Hepatic stellate cell (primary cell): ENCODE data around the gene OS9.
A peak's percentile ranks its signal among the peaks of the same experiment; 100 is the strongest.

Source experiments
- DNase-seq: peaks from one replicate; pipeline ENCODE4 v3.0.0; 2011; ENCODE audit warnings: low spot score

OS9 gene

DNA sequence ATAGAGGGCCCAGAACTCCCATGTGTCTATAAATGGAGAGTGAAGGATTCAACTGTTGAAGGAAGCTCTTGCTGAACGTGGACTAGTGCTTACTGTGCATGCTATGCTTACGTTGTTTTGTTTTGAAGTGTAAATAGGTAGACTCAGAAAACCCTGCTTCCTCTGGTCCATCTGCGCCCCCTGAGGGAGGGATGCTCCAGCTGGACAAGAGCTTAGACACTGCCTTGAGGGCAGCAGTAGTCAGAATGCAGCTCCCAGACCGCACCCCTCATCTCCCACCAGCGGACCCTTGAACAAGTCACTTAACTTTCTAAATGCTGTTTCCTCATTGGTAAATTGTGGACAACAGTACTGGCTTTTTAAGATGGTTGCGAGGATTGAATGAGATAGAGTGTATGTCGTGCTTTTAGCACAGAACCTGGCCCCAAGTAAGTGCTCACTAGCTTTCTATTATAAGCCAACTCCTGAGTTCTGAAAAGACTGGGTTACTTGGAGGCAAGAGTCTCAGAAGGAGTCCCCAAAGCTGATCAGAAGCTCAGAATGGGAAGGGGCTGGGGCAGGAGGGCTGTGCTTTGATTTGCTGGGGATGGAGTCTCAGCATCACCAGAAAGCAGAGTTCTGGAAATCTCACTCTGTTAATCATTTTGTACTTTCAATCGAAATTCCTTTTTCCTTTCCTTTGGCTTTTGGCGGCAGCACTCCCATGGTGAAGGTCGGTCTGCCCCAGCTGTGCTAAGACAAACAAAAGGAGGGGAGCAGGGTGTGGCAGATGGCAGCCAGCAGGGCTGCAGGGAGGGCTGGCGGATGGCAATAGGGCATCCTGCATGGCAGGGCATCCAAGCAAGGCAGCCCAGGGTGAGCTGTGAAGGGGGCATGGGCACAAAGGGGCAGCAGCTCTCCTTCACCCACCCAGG lies 29.0 kb downstream of the OS9 start:
- no peak for DNase-seq

DNA sequence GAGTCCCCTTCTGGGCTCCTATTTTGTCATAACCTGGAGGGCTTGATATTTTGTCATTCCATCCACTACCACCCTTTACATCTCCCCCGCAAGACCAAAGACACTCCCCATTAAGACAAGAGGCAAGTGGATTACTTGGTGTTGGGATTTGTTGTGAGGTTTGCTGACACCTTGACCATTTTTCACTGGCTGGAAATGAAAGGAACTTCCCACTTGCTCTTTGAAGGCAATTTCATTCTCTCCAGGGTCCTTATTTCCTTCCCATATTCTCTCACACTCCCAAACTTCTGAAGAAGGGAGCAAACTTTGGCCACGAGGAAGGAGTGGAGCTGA lies 29.7 kb downstream of the OS9 start:
- DNase-seq, result no peak

DNA sequence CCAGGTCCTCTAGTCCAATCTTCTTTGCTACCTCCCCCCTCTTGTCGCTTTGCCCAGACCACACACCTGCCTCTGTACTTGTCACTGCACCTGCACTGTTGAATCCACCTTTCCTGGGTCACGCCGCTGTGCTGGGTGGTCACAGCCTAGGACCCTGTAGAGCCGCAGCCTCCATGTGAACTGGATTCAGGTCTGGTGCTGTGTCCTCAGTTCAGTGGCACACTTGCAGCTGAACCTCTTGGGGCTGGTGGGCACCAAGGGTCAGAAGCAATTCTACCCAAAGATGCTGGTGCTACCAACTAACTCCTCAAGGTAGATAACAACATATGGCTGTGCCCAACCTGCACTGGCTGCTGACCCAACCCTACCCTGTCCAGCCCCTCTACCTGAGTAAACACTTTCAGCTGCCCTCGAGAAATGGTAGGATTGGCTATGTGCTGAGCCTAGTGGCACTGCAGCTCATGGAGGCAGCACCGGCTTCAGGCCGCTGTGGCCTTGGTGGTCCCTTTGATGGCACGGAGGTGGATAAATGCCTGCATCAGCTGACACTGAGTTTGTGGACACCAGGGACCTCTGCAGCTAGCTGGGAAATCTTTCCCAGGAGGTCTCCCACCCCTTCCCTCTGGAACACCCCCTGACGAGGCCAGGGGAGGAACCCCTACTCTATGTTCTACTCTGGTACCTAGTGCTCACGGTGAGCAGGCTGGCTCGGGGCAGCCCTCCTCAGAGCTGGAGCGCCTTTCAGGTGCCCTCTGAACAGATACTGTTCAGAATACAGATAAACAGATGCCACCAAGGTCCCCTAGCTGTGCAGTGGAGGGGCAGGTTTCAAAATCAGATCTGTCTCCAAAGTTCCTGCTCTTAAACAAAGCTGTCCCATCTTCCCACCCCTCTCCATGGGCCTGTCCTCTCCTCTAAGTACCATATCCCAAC lies 30.3 kb downstream of the OS9 start:
- no peak for DNase-seq

DNA sequence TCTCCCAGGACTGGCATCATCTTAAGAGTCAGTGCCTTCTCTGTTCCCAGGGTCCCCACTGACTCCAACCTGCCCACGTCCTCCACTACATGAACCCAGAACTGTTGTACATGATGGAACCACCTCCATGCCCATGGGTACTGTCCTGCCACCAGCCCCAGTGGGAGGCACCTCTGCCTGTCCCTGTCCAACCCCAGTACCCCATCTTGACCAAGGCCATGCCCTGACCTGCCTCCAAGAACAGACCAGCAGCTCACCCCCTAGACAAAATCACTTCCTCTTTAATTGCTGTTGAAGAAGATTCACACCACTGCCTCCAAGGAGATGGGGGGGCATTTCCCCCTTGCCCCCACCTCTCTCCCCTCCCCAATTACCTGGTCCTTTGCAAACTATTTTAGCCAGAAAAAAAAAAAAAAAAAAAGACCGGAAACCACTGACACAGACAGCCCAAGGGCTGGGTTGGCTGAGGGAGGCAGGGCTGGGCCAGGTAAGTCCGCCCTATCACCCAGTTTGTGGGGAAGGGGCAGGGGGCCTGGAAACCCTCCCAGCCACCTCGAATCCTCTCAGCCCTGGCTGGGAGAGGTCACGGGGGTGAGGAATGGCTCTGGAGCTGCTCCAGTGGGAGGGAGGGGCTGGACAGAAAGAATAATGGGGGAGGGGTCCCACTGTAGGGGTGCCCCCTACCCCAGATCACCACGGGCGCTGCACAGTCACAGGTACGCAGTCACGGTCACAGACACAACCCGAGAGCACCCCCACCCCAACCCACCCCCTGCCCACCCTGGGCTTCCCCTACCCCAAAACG lies 31.2 kb downstream of the OS9 start:
- DNase-seq, result no peak

DNA sequence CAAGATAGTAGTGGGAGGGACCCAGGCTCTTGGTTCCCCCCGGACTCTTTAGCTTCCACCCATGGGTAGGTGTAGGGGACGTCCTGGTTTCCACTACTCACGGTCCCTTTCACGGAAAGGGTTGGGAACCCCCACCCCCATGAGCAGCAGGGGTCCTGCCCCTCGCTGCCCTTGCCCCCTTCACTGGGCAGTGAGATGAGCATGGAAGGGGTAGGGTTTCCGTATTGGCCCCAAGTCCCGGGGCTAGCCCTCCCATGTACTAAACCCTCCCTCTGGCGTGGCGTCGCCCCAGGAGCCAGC lies 31.9 kb downstream of the OS9 start:
- no peak for DNase-seq

DNA sequence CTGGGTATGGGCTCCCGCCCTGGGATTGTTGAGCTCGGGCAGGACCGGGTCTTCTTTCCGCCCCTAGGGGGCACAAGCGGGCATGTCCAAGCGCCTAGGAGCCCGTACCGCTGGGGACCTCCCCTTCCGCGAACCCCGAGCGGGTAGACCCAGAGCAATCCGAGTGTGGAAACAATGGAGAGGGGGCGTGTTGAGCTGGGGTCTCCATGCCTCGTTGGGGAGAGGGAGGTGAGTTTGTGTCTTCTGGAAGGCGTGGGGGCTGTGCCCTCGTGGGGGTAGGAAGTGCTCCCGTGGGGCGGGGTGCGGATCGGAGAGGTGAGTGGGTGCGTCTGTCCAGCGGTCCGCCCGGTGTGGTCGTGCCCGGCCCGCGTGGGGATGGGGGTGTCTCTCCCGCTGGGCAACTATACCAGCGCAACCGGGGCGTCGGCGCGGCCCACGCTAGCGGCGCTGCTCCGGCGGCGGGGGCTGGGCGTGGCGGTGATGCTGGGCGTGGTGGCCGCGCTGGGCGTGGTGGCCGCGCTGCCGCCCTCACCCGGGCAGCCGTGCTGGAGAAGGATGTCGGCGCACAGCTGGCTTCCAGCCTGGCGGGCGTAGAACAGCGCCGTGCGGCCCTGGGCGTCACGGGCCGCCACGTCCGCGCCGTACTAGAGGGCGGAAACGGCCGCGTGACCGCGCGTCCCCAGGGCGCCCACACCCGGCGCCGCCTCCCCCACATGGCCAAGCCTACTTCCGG lies 32.4 kb downstream of the OS9 start:
- peak; percentile 97 for DNase-seq

DNA sequence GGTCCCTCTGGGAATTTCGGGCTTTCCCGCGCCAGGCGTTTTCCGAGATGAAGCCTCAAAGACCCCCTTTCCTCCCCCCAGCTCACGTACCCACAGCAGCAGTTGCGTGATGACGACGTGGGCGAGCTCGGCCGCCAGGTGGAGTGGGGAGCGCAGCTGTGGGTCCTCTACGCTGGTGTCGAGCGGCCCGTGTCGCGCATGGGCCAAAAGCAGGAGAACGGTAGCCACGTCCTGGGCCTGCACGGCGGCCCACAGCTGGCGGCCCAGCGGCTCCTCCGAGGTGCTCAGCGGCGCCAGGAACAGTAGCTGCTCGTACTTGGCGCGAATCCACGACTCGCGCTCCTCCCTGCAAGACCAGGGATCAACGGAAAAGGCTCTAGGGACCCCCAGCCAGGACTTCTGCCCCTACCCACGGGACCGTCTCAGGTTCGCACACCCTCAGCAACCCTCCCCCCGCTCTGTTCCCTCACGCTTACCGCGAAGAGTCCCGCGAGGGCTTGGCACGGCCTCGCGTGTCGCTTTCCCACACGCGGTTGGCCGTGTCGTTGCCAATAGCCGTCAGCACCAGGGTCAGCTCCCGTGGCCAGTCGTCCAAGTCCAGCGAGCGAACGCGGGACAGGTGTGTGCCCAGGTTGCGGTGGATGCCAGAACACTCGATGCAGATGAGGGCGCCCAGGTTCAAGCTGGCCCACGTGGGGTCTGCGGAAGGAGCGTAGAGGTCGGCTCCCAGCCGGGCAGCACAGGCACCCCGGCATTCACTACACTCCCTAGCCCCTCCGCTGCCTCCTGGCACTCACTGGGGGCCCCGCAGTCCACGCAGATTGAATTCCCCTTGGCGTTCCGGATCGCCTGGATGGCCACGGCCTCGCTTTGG lies 33.2 kb downstream of the OS9 start:
- no peak for DNase-seq

DNA sequence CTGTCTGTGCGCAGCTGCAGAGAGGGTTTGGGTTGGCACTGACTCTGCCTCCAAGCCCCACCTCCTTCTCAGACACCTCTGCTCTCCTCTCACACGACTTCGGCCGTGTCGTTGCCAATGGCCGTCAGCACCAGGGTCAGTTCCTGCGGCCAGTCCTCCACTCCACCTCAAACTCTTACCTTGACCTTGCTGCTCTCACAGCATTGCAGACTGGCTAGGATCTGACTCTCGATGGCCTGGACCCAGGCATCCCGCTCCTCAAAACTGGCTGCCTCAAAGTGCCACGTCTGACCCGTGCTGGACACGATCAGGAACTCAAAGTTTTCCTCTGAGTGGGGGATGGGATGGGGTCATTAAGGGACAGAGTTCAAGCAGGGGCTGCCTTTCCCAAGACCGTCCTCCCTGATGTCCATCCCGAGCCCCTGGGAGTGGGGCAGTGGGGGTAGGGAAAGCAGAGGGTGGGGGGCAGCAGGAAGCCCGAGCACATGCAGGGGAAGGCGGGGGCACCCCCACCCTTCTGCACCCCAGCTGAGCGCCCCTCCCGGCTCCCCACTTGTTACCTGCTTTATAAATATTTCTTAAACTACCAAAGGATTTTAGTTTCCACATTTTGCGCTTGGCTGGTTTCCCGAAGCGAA lies 33.9 kb downstream of the OS9 start:
- DNase-seq, result no peak

DNA sequence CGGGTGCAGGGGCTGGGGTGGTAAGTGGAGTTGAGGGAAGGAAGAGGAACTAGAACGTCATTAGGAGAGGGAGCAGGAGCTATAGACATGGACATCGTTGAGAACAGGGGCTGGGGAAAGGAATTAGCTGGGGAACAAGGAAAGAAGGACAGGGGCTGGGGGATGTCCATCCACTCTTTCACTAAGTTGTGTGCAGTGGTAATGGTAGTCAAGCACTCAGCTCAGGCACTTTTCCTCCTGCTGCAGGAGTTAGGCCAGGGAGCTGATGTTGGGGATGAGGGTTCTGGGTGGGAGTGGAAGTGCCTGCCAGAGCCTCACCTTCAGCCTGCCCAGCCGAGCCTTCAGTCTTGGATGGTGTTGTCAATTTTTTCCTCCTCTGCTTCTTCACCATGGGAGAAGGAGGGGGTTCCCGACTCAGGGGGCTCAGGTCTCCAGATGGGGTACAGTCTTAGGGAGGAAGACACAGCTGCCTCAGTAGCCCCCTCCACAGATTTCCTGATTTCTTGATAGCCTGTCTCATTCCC lies 35.5 kb downstream of the OS9 start:
- DNase-seq, result no peak

DNA sequence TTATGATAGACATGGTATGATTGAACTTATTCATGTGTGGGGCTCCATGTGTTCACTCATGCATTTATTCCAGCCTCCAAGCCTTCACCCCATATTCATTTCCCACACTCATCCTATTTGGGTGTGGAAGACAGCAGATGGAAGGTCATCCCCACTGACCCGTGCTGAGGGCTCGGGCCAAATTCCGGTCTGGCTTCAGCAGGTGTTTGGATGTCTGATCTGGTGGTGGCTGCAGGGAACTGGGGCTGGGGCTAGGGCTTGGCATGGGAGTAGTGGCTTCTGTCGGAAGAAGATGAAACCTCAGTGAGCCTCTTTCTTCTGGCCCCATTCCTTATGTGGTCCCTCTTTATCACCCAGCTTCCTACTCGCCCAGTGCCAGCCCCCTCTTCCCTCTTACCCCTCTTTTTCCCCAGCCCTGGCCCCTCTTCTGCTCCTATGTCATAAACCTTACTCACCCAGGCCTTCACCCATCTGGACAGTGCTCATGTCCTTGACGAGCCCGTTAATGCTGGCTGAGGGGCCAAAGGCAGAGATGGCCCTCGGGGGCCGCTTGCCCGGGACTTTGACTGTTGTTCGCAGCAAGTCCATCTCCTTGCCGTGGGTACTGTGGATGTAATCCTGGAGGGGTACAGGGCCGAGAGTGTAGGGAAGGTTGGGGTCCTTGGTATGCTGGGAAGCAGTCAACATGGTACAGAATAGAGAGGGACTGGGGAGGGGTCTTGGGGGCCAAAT lies 36.6 kb downstream of the OS9 start:
- DNase-seq, result no peak

DNA sequence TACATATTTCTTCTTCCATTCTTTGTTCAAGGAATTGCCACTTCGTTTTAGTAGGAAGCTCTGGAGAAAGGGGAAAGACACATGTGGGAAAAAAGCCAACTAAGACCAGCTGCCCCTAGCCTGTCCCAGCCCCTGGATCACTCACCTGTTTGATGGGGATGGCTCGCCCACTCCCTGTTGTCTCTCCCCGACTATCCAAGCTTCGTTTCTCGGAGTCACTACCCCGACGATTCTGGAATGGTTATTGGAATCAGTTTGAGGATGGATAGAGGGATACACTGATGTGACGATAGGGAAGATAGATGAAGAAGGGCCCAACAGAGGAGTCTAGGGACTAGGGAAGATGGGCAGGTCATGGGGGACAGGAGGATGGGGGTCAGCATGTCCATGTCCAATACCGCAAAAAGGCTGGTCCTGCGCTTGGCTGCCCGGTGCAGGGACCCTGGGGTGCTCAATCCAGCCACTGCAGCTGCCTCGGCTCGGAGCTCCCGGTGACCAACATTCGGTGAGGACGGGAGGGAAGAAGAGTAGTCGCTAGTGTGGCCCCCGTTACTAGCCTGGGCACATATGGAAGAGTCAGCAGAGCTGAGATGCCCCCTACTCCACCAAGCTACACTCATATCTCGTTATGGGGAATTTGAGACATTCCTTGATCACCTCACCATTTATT lies 37.6 kb downstream of the OS9 start:
- DNase-seq, result no peak

DNA sequence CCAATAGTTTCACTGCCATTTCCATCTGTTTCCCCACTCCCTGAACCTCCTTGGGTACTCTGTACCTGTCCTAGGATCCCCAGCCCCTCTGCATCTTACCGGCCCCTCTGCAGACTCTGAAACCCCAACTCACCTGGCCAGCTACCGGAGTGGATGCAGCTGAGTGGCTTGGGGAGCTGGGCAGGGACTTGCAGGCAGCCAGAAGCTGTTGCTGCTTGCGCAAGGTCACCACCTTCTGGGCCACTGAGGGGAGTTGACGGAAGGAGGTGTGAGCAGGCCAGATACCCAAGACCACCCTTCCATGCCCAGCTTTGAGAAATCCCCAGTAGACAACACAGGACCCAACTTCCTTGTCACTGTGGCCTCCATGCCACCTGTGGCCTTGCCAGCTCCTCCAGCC lies 38.3 kb downstream of the OS9 start:
- no peak for DNase-seq

DNA sequence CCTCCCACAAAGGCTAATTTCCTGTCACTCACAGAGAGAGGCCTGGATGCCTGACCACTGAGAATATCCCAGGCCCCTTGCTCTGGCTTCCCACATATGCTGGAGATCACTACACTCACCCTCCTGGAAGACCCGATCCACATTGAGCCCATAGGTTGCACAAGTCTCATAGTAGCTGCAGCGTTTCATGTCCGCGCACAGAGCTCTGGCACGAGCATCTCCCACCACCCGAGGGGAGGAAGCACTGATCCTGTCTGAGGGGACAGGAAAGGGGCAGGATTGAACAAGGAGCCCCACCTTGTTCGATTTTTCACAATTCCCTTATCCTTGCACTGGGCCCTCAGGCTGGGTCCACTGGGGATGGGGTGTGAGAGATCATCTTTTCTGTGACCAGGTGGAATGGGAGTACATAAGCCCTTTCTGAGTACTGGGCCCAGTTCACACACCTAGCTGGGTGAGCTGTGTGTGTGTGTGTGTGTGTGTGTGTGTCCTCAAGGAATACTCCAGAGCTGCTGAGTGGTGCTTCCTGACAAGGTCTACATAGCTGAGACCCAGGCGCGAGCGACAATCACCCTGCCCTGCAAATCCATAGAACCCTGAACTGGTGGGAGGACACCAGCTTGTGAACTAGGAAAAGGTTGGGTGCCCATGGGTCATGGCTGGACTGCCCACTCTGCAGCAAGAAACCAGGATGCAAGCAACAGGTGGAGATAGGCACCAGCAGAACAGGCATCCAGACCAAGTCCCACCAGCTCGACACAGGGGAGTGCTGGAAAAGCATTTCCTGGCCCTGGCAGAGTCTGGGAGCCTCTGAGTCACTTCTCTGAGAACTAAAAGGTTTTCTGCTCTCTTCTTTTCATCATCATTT lies 39.0 kb downstream of the OS9 start:
- DNase-seq, result no peak

DNA sequence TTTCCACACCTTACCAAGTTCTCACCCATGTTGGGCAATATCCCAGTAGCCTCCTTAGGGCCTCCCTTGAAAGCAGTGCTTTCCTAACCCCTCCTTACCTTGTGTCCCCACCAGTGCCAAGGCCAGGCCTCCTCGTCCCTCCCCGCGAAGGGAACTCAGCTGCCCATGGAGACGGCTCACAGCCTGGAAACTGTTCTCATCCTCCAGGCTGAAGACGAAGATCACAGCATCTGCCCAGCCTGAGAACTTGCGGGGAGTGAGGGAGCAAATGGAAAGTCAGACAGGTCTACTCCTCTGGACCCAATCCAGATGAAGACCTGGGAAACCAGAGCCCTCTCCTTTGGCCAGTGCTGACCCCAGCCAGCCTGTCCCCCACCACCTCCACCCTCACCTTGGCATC lies 40.0 kb downstream of the OS9 start:
- no peak for DNase-seq

DNA sequence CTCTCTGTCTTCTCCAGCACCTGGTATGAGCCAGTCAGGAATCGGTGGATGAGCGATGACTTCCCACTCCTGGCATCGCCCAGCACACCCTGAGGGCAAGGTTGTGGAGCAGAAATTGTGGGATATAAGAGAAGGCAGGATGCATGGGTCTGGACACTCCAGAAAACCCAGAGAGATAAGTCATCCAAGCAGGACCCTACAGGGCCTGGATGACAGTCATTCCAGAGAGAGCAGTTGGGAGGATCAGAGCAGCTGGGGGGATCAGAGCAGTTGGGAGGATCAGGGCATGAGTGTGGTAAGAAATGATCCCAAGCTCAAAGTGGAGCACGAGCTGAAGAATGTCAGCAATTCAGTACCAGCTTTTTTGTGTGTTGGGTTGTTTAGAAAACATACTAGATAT lies 40.7 kb downstream of the OS9 start:
- peak; percentile 55 for DNase-seq

DNA sequence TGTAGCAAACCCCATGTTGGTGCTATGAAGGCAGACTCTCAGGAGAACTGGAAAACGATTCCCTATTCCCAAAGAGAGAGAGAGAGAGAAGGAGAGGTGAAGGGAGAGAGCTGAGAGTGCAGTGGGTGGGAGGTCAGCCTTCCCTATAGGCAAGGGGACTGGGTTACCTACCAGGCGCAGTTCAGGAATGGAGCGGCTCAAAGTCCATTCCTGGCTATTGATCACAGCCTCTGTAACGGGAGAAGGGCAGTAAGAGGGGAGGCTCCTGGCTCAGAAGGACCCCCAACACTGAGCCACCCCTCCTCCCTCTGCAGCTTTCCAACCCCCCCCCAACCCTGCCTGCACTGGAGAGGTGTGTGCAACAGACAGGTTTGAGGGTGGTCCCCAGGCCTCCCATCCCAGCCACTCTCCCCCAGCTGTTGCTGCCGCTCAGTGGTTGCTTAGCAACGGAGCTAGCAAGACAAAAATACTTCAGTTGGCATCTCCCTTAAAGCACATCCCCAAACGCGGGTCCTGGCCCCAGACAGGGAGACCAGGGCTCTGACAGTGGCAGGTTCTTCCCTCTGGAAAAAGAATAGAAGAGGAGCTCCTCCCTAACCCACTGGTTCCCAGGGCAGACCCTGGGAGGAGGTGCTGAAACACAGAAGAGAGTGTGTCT lies 41.4 kb downstream of the OS9 start:
- DNase-seq, result peak; percentile 53
